Ishikawa (cell line): ENCODE results near the gene NFATC4.

ENCODE experiments used
- CEBPB ChIP-seq: IDR thresholded peaks from 2 replicates; pipeline ENCODE4 v1.6.1; 2012
- CREB1 ChIP-seq: IDR thresholded peaks from 2 replicates; pipeline ENCODE4 v1.6.1; 2012; ENCODE audit warnings: low read depth
- EGR1 ChIP-seq: IDR thresholded peaks from 2 replicates; pipeline ENCODE4 v1.6.1; 2012
- EP300 ChIP-seq: IDR thresholded peaks from 2 replicates; pipeline ENCODE4 v1.6.1; 2012; ENCODE audit warnings: borderline replicate concordance
- FOXM1 ChIP-seq: IDR thresholded peaks from 2 replicates; pipeline ENCODE4 v1.6.1; 2012; ENCODE audit warnings: low read depth, borderline replicate concordance
- NFIC ChIP-seq: IDR thresholded peaks from 2 replicates; pipeline ENCODE4 v1.6.1; 2012
- RAD21 ChIP-seq: IDR thresholded peaks from 2 replicates; pipeline ENCODE4 v1.6.1; 2012; ENCODE audit warnings: low read depth
- TAF1 ChIP-seq: IDR thresholded peaks from 2 replicates; pipeline ENCODE4 v1.6.1; 2012; ENCODE audit warnings: low read depth, mild to moderate bottlenecking
- TCF12 ChIP-seq: IDR thresholded peaks from 2 replicates; pipeline ENCODE4 v1.6.1; 2012; ENCODE audit warnings: low read depth
- TEAD4 ChIP-seq: IDR thresholded peaks from 2 replicates; pipeline ENCODE4 v1.6.1; 2012
- YY1 ChIP-seq: IDR thresholded peaks from 2 replicates; pipeline ENCODE4 v1.6.1; 2012; ENCODE audit warnings: low read depth
- ZBTB7A ChIP-seq: IDR thresholded peaks from 2 replicates; pipeline ENCODE4 v1.6.1; 2012; ENCODE audit warnings: low read depth
- TF ChIP-seq, protein P1 (sequence below): IDR thresholded peaks from 2 replicates; pipeline ENCODE4 v1.6.1; 2012; ENCODE audit warnings: low read depth, mild to moderate bottlenecking
- TF ChIP-seq, protein P2 (sequence below): IDR thresholded peaks from 2 replicates; pipeline ENCODE4 v1.6.1; 2012
- TF ChIP-seq, protein P3 (sequence below): IDR thresholded peaks from 2 replicates; pipeline ENCODE4 v1.6.1; 2012

Gene NFATC4

DNA sequence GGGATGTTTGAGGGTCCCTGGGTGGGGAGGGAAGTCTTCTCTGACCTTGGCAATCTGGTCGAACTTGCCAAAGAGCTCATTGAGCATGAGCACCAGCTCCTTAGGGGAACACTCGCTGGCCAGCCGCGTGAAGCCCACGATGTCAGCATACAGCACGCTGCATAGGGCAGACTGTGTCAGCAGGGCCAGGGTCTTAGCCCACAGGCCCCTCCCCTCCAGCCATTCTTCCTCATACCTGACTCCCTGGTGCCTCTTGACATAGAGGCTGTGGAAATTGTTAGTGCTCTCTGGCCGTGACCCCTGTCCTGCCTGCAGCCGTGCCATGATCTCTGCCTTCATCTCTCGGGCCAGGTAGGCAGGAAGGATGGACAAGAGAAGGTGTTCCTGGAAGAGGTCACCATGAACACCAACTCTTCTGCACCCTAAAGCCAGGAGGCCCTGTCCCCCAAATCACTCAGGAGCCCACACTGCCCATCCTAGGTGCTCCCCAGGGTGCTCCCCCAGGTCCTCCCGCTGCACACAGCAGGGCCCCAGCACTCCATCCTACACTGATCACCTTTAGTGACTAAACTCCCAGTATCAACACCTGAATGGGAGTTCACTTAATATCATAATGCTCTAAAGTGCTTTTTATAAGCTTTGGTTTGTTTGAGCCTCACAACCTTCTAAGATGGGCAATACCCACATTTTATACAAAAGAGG is 36.9 kb upstream of the NFATC4 start:
- TF ChIP-seq EP300 (no peak), RAD21 (no peak), NFIC (no peak), ZBTB7A (no peak), TEAD4 (no peak), FOXM1 (no peak), YY1 (no peak), TAF1 (no peak), EGR1 (no peak), CREB1 (no peak), TCF12 (no peak), CEBPB (no peak)
- TF ChIP-seq, protein P1, sequence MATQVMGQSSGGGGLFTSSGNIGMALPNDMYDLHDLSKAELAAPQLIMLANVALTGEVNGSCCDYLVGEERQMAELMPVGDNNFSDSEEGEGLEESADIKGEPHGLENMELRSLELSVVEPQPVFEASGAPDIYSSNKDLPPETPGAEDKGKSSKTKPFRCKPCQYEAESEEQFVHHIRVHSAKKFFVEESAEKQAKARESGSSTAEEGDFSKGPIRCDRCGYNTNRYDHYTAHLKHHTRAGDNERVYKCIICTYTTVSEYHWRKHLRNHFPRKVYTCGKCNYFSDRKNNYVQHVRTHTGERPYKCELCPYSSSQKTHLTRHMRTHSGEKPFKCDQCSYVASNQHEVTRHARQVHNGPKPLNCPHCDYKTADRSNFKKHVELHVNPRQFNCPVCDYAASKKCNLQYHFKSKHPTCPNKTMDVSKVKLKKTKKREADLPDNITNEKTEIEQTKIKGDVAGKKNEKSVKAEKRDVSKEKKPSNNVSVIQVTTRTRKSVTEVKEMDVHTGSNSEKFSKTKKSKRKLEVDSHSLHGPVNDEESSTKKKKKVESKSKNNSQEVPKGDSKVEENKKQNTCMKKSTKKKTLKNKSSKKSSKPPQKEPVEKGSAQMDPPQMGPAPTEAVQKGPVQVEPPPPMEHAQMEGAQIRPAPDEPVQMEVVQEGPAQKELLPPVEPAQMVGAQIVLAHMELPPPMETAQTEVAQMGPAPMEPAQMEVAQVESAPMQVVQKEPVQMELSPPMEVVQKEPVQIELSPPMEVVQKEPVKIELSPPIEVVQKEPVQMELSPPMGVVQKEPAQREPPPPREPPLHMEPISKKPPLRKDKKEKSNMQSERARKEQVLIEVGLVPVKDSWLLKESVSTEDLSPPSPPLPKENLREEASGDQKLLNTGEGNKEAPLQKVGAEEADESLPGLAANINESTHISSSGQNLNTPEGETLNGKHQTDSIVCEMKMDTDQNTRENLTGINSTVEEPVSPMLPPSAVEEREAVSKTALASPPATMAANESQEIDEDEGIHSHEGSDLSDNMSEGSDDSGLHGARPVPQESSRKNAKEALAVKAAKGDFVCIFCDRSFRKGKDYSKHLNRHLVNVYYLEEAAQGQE, result no peak
- TF ChIP-seq, protein P2, sequence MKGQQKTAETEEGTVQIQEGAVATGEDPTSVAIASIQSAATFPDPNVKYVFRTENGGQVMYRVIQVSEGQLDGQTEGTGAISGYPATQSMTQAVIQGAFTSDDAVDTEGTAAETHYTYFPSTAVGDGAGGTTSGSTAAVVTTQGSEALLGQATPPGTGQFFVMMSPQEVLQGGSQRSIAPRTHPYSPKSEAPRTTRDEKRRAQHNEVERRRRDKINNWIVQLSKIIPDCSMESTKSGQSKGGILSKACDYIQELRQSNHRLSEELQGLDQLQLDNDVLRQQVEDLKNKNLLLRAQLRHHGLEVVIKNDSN, result no peak
- TF ChIP-seq, protein P3, sequence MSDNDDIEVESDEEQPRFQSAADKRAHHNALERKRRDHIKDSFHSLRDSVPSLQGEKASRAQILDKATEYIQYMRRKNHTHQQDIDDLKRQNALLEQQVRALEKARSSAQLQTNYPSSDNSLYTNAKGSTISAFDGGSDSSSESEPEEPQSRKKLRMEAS, result no peak

DNA sequence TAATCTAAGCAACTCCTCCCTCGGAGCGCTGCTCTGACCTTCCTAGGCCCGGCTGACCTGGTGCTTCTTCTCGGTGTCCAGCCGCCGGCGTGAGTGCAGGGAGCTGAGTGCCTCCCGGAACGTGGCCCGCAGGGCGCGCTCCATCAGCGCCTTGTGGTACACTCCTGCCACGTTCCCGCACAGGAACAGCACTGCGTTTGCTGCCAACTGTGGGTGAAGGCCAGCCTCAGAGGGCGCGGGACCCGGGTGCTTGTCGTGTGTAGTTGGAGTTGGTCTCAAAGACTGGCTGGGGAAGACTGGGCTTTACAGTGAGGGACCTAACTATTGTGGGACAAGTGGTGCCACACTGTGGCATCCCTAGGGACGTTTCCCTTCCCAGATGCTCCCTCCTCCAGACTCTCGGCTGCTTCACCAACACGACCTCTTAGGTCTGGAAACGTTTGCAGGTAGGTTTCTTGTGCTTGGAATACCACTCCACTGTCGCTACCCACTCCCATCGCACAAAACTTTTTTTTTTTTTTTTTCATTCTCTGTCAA is 36.2 kb upstream of the NFATC4 start:
- TF ChIP-seq, protein P1, result no peak
- TF ChIP-seq TAF1 (no peak), EP300 (no peak), RAD21 (no peak), EGR1 (no peak), YY1 (no peak), CEBPB (no peak), TCF12 (no peak), NFIC (no peak), TEAD4 (no peak), ZBTB7A (no peak), FOXM1 (no peak), CREB1 (no peak)
- TF ChIP-seq, protein P2, result no peak
- TF ChIP-seq, protein P3, result no peak

DNA sequence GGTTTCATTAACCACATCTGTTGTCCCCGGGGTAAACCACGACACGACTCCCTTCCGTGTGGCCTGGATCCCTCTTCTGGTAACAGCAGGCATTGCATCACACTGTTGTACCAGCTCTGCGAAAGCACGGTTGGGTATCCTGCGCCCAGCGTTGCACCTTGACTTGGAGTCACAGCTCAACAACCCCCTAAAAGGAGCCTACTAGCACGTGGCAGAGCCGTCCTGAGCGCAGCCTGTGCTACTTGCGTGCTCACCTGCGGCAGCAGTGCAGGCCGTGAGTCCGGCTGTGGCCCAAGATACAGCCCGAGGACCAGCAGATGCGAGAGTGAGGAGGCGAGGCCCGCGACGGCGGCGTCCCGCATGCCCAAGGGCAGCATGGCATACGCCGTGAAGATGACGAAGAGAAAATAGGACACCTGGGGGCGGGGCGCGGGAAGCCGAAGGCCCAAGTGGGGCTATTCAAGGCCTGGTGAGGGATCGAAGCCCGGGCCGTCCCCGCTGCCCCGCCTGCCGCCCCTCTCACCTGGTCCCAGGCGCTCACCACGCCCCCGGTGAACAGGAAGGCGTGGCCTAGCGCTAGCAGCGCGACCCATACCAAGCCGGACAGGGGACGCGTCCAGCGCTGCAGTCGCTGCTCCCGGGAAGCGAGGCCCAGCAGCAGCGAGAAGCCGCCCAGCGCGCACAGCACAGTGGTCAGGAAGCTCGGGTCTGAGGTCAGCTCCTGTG is 35.6 kb upstream of the NFATC4 start:
- TF ChIP-seq NFIC (no peak), TAF1 (no peak), EGR1 (no peak), RAD21 (peak; percentile 51), CEBPB (0 out of 2 replicates have a peak, but pooled peaks have one; percentile 42), ZBTB7A (no peak)
- TF ChIP-seq, protein P3, result peak; percentile 95
- TF ChIP-seq, protein P2, result no peak

DNA sequence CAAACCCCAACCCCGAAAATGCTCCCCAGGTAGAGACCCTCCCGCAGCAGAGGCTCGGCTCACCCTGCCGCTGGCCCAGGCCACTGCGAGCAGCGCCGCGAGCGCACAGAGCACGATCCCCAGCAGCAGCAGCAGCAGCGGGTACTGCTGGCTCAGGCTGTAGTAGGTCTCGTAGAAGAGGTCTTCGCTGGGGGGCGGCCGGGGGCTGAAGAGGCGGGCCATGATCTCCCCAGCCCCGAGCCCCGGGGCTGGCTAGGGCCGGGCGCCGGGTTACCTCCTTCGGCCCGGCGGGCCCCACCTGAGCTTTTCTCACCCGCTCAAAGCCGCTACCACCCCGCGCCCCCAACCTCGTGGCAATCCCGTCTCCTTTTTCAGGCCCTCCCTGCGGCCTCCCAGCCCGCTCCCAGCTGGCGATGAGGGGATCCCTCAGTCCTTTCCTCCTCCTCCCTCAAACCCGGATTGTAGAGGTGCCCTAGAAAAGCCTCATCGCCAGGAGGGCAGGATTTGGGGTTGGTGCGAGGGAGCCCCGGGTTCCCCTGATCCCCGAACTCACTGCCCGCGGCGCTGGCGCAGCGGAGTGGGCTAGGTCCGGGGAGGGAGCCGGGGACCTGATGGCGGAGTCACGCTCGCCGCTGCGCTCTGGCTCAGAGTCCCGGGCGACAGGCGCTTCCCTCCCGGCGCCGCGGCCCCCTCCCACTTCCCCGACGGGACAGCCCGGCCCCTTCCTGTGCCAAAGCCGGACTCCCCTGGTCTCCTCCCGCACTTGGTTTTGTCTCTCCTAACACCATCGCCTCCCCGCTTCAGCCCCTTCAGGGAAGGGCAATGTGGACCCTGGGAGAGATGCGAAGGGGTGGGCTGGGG is 33.3 kb upstream of the NFATC4 start, which contains the start of gene ADCY4:
Gene ADCY4, minus strand, starts transcription at position 641 of the 861 bp plus-strand sequence. Its CDS starts 419 bp downstream, at position 222.
- TF ChIP-seq TCF12 (no peak), RAD21 (no peak), YY1 (no peak)
- TF ChIP-seq, protein P1, result no peak
- TF ChIP-seq, protein P2, result no peak
